ENCODE data around the gene GAB2.
A peak's percentile ranks its signal among the peaks of the same experiment; 100 is the strongest.

The GAB2 gene

GRCh38 chr11:78351193-78351592, 66.4 kb downstream of the GAB2 start:
- ATAC-seq, result no peak
- Mint-ChIP-seq H3K27ac (no peak overlapping the region), H3K4me1 (peaks cover 11% of the 10 kb centered on the region), H3K4me3 (no peak overlapping the region), H3K36me3 (no peaks in the 10 kb centered on the region), H3K9me3 (no peaks in the 10 kb centered on the region)
- no peak for DNase-seq (ENCODE audit: low spot score in 2 of 2)

DNA sequence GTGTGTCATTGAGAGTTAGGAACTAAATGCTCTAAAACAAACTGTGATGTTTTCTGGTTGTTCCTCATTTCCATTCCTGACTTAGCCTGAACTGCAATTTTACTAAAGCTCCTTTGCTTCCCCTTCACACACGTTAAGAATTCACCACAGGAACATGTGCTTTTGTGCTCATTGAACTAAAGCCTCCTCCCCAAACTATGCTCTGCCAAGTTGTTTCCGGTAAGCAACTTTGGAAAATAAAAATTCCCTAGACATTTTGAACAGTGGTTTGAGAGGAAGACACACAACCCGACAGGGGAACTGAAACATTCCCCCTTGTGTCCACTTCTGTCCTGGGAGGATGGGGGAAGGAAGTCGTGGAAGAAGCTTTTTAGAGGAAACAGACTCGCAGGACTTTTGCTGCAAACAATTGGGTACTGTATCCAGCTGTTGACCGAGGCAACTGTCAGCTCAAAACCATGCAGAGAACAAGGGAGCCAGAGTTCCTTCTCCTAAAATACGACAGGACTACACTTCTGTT, 66.9 kb downstream of the GAB2 start:
- H3K27ac Mint-ChIP-seq, result no peak overlapping the region
- H3K9me3 Mint-ChIP-seq, result no peaks in the 10 kb centered on the region
- H3K36me3 Mint-ChIP-seq, result no peaks in the 10 kb centered on the region
- peaks cover 11% of the 10 kb centered on the region for H3K4me1 Mint-ChIP-seq
- no peak overlapping the region for H3K4me3 Mint-ChIP-seq
- ATAC-seq, result no peak
- no peak for DNase-seq (ENCODE audit: low spot score in 2 of 2)

DNA sequence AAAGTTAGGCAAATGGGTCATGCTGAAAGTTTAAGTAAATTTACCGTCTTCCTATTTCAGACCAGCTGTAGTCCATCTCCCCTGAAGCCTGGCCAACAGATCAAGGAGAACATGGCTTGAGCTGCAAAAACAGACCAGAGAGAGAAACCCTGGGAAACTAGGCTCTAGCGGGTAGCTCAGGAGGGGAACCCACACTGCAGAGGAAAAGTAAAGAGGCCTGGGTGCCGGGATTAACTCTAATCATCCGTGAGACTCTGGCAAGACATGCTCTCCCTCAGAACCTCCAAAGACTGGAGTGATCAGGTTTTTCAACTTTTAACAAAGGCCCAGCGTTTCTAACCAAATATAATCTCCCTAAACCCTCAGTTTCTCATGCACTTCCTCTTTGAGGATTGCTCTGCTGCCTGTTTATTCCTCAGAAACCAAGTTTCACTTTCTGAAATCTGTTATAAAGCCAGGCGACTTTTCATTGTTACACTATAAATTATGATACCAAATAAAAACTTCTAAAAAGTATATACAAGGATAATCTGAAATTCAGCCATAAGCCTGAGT, 67.5 kb downstream of the GAB2 start:
- no peaks in the 10 kb centered on the region for H3K36me3 Mint-ChIP-seq
- no peak for ATAC-seq
- no peak overlapping the region for H3K27ac Mint-ChIP-seq
- no peak for DNase-seq (ENCODE audit: low spot score in 2 of 2)
- no peaks in the 10 kb centered on the region for H3K9me3 Mint-ChIP-seq
- no peak overlapping the region for H3K4me3 Mint-ChIP-seq
- H3K4me1 Mint-ChIP-seq, result peaks cover 11% of the 10 kb centered on the region

DNA sequence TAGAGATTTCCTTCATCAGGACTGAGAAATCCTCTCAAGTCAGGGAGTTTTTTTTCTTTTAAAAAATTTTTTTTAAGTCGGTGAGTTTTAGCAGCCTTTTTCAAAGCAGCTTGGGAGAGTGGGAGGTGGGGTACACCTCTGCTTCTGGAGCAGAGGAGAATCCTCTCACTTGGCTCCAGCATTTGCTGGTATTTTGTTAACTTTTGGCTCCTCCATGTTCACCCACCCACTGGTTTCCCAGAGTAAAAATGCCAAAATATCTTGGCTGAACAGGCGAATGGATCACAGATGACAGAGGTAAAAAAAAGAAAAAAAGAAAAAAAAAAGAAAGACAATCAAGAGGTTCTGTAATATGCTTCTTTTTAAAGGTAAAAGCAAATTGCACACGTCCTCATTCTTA, 68.0 kb downstream of the GAB2 start:
- no peak for DNase-seq (ENCODE audit: low spot score in 2 of 2)
- Mint-ChIP-seq H3K9me3 (no peaks in the 10 kb centered on the region), H3K36me3 (no peaks in the 10 kb centered on the region), H3K27ac (no peak overlapping the region), H3K4me3 (no peak overlapping the region), H3K4me1 (peaks cover 11% of the 10 kb centered on the region)
- no peak for ATAC-seq

- Mint-ChIP-seq H3K4me3 (no peak overlapping the region), H3K4me1 (peaks cover 15% of the 10 kb centered on the region), H3K9me3 (no peaks in the 10 kb centered on the region), H3K27ac (no peak overlapping the region), H3K36me3 (no peaks in the 10 kb centered on the region)
- ATAC-seq (no peak), DNase-seq (ENCODE audit: low spot score in 2 of 2) (no peak)
Measured at GRCh38 chr11:78349114-78349513, 68.5 kb downstream of the GAB2 start.

DNA sequence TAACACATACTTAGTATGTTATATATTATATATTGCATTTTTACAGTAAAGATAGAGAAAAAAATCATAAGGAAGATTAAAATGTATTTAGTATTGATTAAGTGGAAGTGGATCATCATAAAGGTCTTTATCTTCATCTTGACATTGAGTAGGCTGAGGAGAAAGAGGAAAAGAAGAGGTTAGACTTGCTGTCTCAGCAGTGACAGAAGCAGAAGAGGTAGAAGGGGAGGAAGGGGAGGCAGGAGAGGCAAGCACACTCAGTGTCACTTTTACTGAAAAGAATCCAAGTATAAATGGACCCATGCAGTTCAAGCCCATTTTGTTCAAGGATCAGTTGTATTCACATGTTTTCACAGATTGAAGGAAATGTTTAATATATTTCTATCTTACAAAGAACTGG, 69.7 kb downstream of the GAB2 start:
- ATAC-seq (no peak), DNase-seq (ENCODE audit: low spot score in 2 of 2) (no peak)
- H3K36me3 Mint-ChIP-seq, result no peaks in the 10 kb centered on the region
- H3K9me3 Mint-ChIP-seq, result no peaks in the 10 kb centered on the region
- no peak overlapping the region for H3K4me3 Mint-ChIP-seq
- H3K4me1 Mint-ChIP-seq, result peaks cover 20% of the 10 kb centered on the region
- H3K27ac Mint-ChIP-seq, result no peak overlapping the region

GRCh38 chr11:78346799-78347198, 70.8 kb downstream of the GAB2 start:
- Mint-ChIP-seq H3K36me3 (no peaks in the 10 kb centered on the region), H3K9me3 (no peaks in the 10 kb centered on the region), H3K4me1 (peaks cover 20% of the 10 kb centered on the region), H3K4me3 (no peak overlapping the region), H3K27ac (no peak overlapping the region)
- DNase-seq (ENCODE audit: low spot score in 2 of 2), result no peak
- no peak for ATAC-seq

GRCh38 chr11:78345450-78345849, 72.2 kb downstream of the GAB2 start:
- Mint-ChIP-seq H3K4me1 (peaks cover 19% of the 10 kb centered on the region), H3K4me3 (no peak overlapping the region), H3K27ac (no peak overlapping the region), H3K9me3 (no peaks in the 10 kb centered on the region), H3K36me3 (no peaks in the 10 kb centered on the region)
- ATAC-seq (no peak), DNase-seq (ENCODE audit: low spot score in 2 of 2) (no peak)

DNA sequence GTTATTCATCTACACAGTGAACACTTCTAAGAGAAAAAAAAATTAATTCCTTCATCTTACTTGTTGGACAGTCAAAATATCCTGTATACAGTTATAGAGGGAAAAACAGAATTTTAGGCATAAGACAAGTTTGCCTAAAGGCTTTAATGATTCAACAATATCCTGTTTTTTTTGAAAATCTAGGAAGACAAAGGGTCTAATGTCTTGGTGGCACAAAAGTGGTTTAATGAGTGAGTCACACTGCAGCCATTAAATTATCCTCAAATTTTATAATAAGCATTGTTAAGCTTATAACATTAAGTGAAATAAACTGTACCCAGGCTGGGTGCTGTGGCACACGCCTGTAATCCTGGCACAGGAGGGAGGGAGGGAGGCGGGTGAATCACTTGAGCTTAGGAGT, 72.9 kb downstream of the GAB2 start:
- DNase-seq (ENCODE audit: low spot score in 2 of 2) (no peak), ATAC-seq (no peak)
- Mint-ChIP-seq H3K9me3 (no peaks in the 10 kb centered on the region), H3K36me3 (no peaks in the 10 kb centered on the region), H3K27ac (no peak overlapping the region), H3K4me3 (no peak overlapping the region), H3K4me1 (peaks cover 20% of the 10 kb centered on the region)

DNA sequence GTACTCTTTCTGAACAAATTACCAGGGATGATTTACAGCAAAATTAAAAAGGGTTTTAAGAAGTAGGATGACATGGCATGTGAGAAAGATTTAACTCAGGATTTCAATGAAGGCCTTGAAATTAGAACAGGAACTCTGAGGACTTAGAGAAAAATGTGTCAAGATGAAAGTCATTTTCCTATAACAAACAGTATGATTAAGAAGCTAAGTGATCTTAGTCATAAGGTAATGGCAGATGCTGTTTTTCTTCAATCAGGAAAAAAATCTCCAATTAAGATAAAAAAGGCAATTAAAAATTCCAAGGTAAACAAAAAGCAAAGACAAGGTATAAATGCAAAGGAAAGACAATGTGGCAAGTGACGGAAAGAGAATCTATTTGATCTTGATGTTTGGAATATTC, 73.5 kb downstream of the GAB2 start:
- Mint-ChIP-seq H3K4me1 (peaks cover 26% of the 10 kb centered on the region), H3K4me3 (no peak overlapping the region), H3K27ac (no peak overlapping the region), H3K36me3 (no peaks in the 10 kb centered on the region), H3K9me3 (no peaks in the 10 kb centered on the region)
- ATAC-seq (no peak), DNase-seq (ENCODE audit: low spot score in 2 of 2) (no peak)

GRCh38 chr11:78343303-78343702, 74.3 kb downstream of the GAB2 start:
- Mint-ChIP-seq H3K4me1 (peaks cover 27% of the 10 kb centered on the region), H3K27ac (no peak overlapping the region), H3K36me3 (no peaks in the 10 kb centered on the region), H3K9me3 (no peaks in the 10 kb centered on the region), H3K4me3 (no peak overlapping the region)
- DNase-seq (ENCODE audit: low spot score in 2 of 2) (no peak), ATAC-seq (no peak)

DNA sequence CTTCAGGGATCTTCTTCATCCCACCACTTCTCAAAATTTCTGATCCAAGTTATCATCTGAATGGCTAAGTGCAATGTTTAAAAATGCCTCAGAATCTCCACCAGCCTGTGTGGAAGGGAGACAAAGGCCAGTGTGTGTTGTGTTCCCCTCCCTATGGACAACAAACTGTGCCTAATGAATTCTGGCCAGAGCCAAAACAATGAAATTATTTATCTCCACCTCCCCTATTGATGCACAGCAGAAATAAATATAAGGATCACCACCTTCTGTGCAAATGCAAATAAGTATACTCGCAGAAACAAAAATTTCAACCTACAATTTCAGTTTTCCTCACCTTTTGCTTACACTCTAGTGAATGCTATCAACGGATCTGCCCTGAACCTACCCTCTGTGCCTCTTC, 75.8 kb downstream of the GAB2 start:
- DNase-seq (ENCODE audit: low spot score in 2 of 2), result no peak
- H3K27ac Mint-ChIP-seq, result no peak overlapping the region
- H3K4me3 Mint-ChIP-seq, result no peak overlapping the region
- no peak for ATAC-seq
- H3K36me3 Mint-ChIP-seq, result no peaks in the 10 kb centered on the region
- no peaks in the 10 kb centered on the region for H3K9me3 Mint-ChIP-seq
- H3K4me1 Mint-ChIP-seq, result peaks cover 27% of the 10 kb centered on the region

- no peaks in the 10 kb centered on the region for H3K9me3 Mint-ChIP-seq
- no peak for ATAC-seq
- DNase-seq (ENCODE audit: low spot score in 2 of 2), result no peak
- peak overlapping the region; percentile 36 for H3K27ac Mint-ChIP-seq
- H3K36me3 Mint-ChIP-seq, result no peaks in the 10 kb centered on the region
- H3K4me3 Mint-ChIP-seq, result no peak overlapping the region
- H3K4me1 Mint-ChIP-seq, result peaks cover 27% of the 10 kb centered on the region
Measured at GRCh38 chr11:78340530-78340929, 77.1 kb downstream of the GAB2 start.

DNA sequence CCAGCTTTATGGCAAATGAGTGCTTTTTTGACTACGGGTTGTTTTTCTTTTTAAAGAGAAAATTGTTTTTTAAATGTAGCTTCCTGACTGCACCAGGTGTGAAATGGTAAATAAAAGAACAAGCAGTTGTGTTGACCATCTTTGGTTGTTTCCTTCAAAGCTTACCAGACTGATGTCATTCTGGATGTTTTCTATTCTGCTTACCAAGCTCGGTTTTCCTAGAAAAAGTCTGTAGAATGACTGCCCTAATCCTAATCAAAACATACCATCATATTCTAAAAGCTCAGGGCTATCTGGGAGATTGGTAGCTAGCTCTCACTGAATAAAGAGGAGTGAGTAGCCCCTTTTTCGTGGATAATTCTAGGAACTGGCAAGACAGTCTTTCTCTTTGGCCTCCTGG, 77.7 kb downstream of the GAB2 start:
- H3K36me3 Mint-ChIP-seq, result no peaks in the 10 kb centered on the region
- H3K4me1 Mint-ChIP-seq, result peaks cover 27% of the 10 kb centered on the region
- peak; percentile 36 for ATAC-seq
- peak overlapping the region; percentile 36 for H3K27ac Mint-ChIP-seq
- H3K9me3 Mint-ChIP-seq, result no peaks in the 10 kb centered on the region
- DNase-seq (ENCODE audit: low spot score in 2 of 2), result no peak
- H3K4me3 Mint-ChIP-seq, result no peak overlapping the region

DNA sequence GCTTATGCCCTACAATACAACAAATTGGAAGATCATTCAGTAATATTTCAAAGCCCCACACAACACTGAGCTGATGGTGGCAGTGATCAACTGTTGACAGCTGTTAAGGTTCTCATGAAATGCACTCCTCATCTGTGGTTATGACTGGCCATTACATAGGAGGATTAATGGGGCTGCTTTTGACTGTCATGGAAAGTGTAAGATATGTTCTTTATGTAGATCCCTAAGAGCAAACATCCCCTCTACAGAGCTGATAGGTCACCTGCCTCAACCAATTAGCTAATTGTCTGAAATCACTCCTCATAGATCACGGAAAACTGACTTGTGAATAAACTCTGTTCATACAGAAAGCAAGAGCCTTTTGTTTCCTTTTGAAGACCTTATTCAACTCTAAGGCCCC, 78.1 kb downstream of the GAB2 start:
- Mint-ChIP-seq H3K4me1 (peaks cover 27% of the 10 kb centered on the region), H3K9me3 (no peaks in the 10 kb centered on the region), H3K36me3 (no peaks in the 10 kb centered on the region), H3K27ac (peak overlapping the region; percentile 36), H3K4me3 (no peak overlapping the region)
- ATAC-seq, result peak; percentile 76
- no peak for DNase-seq (ENCODE audit: low spot score in 2 of 2)

DNA sequence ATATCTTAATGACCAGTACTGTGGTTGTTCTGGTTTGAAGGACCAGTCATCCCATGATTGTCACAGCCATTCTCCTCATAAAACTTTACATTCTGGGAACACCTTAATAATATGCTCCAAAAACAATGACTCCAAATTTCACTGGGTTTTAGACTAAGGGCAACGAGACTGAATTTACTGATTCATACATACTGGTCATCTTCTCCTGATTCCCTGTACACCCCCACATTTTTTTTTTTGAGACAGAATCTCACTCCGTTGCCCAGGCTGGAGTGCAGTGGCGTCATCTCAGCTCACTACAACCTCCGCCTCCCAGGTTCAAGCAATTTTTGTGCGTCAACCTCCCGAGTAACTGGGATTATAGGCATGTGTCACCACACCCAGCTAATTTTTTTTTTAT, 78.9 kb downstream of the GAB2 start:
- Mint-ChIP-seq H3K4me3 (no peak overlapping the region), H3K9me3 (no peaks in the 10 kb centered on the region), H3K27ac (peak overlapping the region; percentile 36), H3K4me1 (peaks cover 20% of the 10 kb centered on the region), H3K36me3 (no peaks in the 10 kb centered on the region)
- no peak for DNase-seq (ENCODE audit: low spot score in 2 of 2)
- ATAC-seq, result no peak

DNA sequence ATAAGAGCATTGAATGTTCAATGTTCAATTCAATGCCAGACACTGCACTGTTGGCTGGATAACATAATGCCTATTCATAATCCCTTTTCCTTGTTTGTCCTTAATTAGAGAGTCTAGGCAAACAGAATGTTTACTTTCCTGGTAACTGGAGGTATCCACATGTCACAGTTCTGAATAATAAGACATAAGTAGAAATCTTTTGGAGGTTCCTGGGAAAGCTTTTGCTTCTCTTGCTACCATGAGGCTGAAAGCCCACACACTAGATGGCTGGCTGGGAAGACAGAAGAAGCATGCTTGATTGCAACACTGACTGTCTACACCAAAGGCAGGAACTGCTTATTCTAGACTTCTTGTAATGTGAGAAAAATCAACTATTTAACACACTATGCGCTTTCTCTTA, 79.5 kb downstream of the GAB2 start:
- Mint-ChIP-seq H3K36me3 (no peaks in the 10 kb centered on the region), H3K4me1 (peaks cover 19% of the 10 kb centered on the region), H3K27ac (no peak overlapping the region), H3K9me3 (no peaks in the 10 kb centered on the region), H3K4me3 (no peak overlapping the region)
- ATAC-seq, result no peak
- DNase-seq (ENCODE audit: low spot score in 2 of 2), result no peak
